GM21526 (cell line): ENCODE data around the gene TXK.
"Not testable (repeated sequence)": the region's sequence is repeated elsewhere in the genome, so short reads cannot be mapped to it uniquely, and the experiment has no call there.

Experiments
- ATAC-seq: cut with Tn5 transposase; IDR thresholded peaks from one replicate; pipeline ENCODE4 v1.9.1; 2021; ENCODE audit warnings: moderate library complexity; ENCODE audit not compliant: unreplicated experiment, low FRiP score

Gene TXK

GRCh38 chr4:48134081-48134480 lies at the start of gene TXK:
TXK (minus strand) TSS chr4:48134250; CDS start chr4:48134170, 80 bp downstream.
- no peak for ATAC-seq

GRCh38 chr4:48180234-48180633 lies 46.2 kb upstream of the TXK start:
- no peak for ATAC-seq

DNA sequence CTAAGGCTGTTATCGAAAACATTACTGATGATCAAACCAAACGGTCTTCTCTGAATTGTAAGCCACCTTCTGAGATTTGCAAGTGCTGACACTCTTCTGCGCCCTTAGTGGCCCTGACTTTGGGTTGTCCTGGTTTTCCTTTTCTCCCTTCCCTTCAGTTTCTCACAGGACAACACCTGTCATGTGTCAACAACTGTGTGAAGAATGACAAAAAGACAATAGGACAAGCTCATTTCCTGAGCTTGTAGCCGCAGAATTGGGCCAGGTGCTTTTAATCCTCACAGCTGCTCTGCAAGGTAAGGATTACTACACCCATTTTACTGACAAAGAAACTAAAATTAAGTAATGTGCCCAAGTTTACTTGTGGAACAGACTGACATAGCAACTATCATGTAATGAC lies 44.9 kb upstream of the TXK start:
- no peak for ATAC-seq

GRCh38 chr4:48175806-48176205 lies 41.8 kb upstream of the TXK start:
- no peak for ATAC-seq

DNA sequence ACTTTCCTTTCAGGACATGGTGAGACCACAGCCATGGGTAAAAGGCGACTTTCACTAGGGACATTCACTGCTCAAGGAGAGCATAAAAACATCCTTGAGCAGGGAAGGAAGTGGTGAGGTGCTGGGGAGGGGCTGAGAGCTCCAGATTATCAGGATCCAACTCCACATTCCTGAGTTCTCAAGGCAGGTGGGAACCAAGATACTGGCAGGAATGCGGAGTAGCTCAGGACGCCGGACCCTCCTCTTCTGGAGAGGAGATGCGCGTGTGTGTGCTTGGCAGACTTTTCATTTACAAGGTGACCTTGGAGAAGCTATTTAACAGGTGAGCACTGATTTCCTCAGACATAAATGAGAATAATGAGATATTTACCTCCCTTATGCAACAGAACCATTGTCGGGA lies 41.3 kb upstream of the TXK start:
- ATAC-seq, result no peak

DNA sequence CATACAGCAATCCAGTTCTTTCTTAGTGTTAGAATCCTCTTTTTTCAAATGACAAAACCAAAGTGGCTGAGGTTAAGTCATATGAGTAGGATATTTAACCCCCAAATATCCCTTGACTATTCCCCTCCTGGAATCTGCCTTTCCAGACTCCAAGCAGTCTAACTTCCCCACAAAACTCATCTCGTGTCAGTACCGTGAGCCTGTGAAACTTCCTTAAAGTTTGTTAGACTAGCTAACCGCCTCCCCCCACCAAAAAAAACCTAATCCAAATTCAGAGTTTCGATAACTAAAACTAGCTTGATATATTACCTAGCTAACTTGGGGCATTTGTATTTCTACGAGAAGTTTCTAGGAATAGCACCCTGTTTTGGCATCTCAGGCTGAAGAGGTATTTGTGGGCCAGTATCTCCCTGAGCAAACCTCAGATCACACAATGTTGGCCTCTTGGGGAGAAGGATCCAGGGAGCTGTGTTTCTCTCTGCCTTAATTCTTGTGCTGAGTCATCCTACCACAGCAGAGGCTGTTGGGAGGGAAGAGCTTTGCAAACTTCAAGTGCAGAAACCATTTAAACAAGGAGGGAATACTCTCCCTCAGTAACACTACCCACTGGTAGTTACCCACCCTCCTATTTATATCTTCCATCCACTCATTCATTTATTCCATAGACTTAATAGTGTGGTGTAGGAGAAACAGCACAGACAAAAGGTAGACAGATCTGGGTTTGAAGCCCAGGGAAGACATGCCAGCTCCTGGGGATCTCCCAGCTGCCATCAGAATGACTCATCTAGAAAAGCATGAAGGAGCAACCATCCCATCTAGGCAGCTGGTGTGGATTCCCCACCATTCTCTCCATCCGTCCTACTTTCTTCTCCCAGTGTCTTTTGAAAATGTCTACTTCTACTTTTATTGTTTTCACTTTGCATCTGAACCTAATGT lies 39.3 kb upstream of the TXK start:
- peak; percentile 48 for ATAC-seq

DNA sequence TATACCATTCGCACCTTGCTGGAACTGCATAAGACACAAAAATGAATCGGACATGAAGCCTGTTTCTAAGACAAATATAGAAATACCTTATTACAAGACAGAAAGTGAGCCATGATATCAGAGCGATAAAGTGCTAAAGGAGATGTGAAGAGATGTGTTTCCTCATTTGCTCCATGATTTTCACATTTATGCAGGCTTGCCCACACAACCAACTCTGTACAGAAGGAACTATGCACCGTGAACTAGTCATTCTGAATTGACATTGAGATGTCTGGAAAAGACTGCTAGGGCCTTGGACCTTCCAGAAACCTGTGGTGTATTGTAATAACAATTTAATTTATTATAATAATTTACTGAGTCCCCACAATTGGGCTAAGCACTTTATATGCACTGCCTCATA lies 38.6 kb upstream of the TXK start:
- no peak for ATAC-seq

DNA sequence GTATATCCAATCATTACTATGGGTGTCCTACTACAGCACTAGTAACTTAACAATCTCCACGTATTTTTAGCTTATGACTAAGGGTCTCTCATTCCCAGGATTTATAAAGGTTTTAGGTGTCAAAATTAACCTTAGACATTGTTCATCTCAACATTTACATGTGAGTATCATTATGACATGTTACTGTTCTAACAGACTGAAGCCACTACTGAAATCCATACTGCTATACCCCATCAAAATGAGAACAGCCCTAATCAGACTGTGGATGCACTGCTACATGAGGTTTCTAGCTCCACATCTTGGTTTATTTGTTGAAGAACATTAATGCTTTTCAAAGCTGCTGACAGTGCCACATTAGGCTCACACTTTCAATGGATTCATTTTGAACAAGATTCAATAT lies 35.6 kb upstream of the TXK start:
- ATAC-seq, result no peak

DNA sequence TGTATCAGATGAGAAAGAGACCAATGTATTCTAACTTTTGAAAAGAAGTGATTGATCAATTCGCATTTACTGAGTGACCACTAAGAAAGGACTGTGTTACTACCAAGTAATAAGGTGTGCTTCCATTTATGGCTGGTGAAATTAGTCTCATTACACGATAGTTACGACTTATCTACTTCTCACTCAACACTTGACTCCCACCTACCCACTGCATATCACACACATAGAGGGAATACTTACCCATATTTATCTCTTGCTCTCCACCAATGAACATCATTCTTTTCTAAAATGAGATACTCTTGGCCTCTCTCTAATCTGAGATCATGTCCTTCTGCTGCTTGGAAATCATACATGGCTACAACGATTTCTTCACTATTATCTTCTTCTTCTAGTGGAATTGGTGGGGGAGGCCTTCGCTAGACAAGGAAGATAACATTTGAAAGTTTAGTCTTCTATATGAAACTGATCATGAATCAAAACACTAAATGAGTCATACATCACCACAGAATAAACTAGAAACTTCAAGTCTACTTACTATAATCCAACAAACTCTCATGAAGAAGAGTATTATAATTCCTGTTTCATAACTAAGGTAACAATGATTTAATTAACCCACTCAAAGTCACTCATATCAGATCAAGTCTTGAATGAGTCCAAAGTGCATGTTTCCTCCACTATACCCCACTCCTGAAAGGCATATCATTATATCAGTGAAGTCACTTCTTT lies 33.7 kb upstream of the TXK start:
- ATAC-seq, result no peak

DNA sequence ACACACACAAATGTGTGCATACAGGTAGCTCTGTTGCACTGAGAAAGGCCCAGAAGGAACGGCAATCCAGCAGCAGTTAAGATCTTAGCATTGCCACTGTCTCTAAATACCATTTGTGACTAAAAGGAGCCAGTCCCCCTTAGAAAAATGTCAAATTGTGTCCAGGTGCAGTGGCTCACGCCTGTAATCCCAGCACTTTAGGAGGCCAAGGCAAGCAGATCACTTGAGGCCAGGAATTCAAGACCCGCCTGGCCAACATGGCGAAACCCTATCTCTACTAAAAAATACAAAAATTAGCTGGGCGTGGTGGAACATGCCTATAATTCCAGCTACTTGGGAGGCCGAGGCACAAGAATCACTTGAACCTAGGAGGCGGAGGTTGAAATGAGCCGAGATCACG lies 30.5 kb upstream of the TXK start:
- not testable (repeated sequence) for ATAC-seq

DNA sequence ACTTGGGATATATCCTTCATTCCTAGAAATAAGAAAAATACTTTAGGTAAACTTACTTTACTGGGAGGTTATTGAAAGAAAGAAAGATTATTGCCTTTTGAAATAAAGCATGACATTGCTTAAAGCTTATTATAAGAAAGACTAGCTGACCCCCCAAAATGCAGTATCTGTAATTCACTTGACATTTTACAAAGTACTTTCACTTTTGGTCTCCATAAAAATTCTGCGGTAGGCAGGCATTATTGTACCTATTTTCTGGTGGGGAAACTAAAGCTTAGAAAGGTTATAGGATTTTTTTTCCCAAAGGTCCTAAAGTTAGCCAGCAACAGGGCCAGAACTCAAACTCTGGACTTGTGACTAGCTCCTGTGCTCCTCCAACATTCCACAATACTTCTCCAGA lies 29.7 kb upstream of the TXK start:
- ATAC-seq, result no peak

- ATAC-seq, result no peak
These were observed 28.1 kb upstream of the TXK start for GRCh38 chr4:48162162-48162561.

- ATAC-seq, result no peak
These were observed 23.2 kb upstream of the TXK start for GRCh38 chr4:48157271-48157670.

DNA sequence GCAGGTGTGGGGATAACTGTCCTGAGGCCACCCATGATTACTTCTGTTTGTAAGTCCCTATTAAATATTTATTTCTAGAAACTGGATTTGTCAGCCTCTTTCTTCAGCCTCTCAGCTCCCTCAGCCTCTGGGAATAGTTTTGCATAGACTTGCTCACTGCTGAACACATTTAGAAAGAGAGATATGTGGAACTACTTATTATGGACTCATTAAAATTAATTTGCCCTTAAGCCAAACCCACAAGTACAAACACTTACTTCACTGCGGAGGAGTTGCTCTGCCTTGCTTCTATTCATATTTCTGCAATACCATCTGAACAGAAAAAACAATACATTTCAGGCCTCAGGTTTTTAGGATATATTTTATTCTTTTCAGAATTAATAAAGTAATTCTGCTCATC lies 22.4 kb upstream of the TXK start:
- no peak for ATAC-seq

DNA sequence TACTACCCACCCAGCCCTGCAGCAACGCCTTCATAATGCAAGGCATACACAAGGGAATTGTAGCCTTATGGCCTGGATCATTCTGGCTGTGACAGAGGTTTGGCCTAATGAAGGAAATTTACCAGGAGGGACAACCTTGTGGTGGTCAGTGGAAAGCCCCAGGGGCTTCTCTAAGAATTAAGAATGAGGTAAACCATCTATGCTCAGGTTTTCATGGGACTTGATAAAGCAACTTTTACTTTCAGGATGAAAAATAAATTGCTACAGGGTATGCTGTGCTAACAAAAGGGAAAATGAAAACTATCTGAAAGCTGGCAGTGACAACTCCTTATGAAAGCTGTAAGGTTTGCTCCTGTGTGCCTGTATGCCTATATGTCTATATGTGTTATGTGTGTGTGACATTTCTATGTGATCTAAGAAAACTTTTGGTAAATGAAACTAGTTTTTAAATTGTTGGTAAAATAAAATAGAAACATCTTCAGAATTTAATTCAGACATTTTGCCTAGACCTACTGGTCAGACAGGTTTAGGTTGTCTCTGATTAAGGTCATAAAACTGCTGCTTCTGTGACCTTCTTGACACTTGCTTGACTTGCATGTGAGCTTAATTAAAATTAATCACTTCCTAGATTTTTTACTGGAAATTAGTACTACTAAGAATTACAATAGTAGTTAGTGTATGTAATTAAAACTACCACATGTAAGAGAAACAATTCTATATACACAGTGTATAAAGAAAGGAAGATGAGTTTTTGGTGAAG lies 19.9 kb upstream of the TXK start:
- ATAC-seq, result no peak

DNA sequence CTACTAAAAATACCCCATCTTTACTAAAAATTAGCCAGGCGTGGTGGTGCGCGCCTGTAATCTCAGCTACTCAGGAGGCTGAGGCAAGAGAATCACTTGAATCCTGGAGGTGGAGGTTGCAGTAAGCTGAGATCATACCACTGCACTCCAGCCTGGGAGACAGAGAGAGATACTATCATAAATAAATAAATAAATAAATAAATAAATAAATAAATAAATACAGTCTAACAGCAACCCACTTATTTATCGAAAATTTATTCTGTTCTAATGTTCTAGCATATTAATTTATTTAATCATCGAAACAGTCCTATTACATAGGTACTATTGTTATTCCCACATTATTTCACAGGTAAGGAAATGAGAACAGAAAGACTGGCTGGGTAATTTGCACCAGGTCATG lies 18.2 kb upstream of the TXK start:
- ATAC-seq, result no peak

DNA sequence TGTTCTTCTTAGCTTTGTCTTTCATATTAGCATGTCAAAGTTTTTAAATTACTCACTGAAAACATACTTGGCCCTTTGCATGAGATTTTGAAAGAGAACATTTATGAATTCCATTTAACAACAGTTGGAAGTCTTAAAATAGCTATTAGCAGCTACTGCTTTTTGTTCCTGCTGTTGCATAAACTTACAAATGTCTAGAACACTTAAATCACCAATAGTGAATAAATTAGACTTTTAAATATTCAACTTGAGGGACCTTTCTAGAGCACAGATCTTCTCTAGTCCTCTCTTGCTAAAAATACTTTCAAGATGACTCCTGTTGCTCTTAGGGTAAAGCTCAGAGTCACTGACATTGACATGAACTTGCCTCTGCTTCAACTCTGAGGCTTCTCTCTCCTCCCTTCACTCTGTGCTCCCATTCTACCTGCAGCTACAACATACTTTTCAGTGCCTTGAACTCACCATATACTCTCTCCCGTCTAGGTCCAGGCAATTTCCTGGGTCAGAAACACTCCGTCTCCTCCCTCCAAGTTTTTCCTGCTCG lies 15.8 kb upstream of the TXK start:
- ATAC-seq, result no peak

DNA sequence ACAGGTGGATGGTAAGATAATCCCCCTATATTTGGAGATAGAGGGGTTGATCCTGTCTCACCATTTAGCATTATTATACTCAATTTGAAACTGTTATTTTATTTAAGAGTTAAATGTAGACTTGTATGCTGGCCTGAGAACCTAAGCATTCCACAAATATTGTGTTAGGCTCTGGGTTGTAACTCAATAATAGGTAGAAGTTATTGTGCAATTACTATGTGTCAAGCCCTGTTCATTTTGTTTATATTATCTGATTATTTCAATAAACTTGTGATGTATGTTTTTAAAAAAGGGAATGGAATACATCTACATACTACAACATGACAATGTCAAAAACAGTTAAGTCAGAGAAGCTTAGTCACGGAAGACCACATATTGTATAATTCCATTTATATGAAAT lies 13.6 kb upstream of the TXK start:
- ATAC-seq, result no peak

DNA sequence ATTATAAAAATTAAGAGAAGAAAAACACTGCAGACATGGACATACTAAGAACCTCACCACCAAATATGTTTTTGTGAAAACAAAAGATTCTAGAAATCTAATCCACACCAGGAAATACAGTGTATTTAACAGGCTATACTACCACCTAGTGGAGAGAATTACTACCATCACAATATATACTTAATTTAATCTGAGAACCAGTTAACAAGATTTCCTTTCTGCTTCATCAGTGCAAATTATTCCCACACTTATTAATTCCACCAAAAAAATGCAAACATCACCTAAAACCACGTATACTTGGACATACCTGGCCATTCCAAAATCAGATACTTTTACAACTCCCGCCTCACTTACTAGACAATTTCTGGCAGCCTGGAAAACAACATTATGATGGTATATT lies 7.0 kb upstream of the TXK start:
- ATAC-seq, result no peak

- ATAC-seq, result no peak
These were observed 5.6 kb upstream of the TXK start for GRCh38 chr4:48139691-48140090.

DNA sequence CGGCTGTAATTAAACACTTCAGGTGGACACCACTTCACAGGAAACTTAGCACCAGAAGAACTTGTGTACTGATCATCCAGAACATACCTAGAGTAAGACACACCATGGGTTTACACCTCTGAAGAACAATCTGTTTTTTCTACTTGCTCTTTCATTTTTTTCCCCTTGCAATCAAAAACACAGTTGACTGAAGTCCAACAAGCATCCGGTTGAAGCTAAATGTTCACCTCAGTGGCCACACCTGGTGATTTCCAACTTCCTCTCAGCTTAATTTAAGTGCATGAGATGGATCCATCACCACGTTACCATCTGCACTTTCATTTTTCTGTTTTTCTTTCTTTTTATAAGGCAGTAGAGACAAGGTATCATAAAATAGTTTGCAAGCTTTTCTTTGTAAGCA lies 4.9 kb upstream of the TXK start:
- ATAC-seq, result peak; percentile 67
